Right lobe of liver (tissue), 4 donors: ENCODE measurements around the gene ALPP.

Source experiments
- POLR2A ChIP-seq: fragments of 450-650 bp; IDR thresholded peaks from one replicate; pipeline ENCODE4 v1.6.1; 2017; ENCODE audit warnings: antibody characterized with exemption, mild to moderate bottlenecking
- TF ChIP-seq, protein P1 (sequence below), 4 donors: fragments of 200-600 bp in 3 of 4; fragments of 450-650 bp in 1 of 4; IDR thresholded peaks; one replicate each; pipeline versions ENCODE4 v1.5.1 to v1.8.0; 2016 to 2022; ENCODE audit warnings: antibody characterized with exemption in 4 of 4, mild to moderate bottlenecking in 2 of 4
- donor health status: DM: no; HTN: no; CAD: no.
- donor health status: DM: no; HTN: no; CAD: no.
- donor health status: DM: no; HTN: yes; CAD: no.

- TF ChIP-seq POLR2A = no peak
- TF ChIP-seq, protein P1, sequence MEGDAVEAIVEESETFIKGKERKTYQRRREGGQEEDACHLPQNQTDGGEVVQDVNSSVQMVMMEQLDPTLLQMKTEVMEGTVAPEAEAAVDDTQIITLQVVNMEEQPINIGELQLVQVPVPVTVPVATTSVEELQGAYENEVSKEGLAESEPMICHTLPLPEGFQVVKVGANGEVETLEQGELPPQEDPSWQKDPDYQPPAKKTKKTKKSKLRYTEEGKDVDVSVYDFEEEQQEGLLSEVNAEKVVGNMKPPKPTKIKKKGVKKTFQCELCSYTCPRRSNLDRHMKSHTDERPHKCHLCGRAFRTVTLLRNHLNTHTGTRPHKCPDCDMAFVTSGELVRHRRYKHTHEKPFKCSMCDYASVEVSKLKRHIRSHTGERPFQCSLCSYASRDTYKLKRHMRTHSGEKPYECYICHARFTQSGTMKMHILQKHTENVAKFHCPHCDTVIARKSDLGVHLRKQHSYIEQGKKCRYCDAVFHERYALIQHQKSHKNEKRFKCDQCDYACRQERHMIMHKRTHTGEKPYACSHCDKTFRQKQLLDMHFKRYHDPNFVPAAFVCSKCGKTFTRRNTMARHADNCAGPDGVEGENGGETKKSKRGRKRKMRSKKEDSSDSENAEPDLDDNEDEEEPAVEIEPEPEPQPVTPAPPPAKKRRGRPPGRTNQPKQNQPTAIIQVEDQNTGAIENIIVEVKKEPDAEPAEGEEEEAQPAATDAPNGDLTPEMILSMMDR (IDR thresholded peaks at IDR 0.05) = no peak
These were observed 41.5 kb downstream of the ALPP start for GRCh38 chr2:232420073-232420454.
